CD1c-positive myeloid dendritic cell (primary cell): ENCODE results near the gene ICAM4.
A peak's percentile ranks its signal among the peaks of the same experiment; 100 is the strongest.
"Not testable (repeated sequence)": the region's sequence is repeated elsewhere in the genome, so short reads cannot be mapped to it uniquely, and the experiment has no call there.

ENCODE experiments used
- DNase-seq: peaks from one replicate; pipeline ENCODE4 v3.0.0-alpha.2; 2016; ENCODE audit errors: extremely low spot score

Gene ICAM4

GRCh38 chr19:10268071-10268470, 18.7 kb upstream of the ICAM4 start:
- DNase-seq: no peak

- DNase-seq: peak; percentile 94
Observed at GRCh38 chr19:10269333-10270179, 17.2 kb upstream of the ICAM4 start.

- DNase-seq: peak; percentile 97
Observed at GRCh38 chr19:10270180-10270615, 16.6 kb upstream of the ICAM4 start.

- peak; percentile 96 for DNase-seq
Observed at GRCh38 chr19:10270616-10271394, 15.9 kb upstream of the ICAM4 start, which contains the start of gene ICAM1. ICAM1 (plus strand) TSS chr19:10271120; CDS start chr19:10271160, 40 bp downstream.

- DNase-seq: peak; percentile 85
Observed at GRCh38 chr19:10271543-10272086, 15.1 kb upstream of the ICAM4 start.

- DNase-seq: no peak
Observed at GRCh38 chr19:10274589-10274988, 12.2 kb upstream of the ICAM4 start.

GRCh38 chr19:10277795-10278589, 8.8 kb upstream of the ICAM4 start:
- DNase-seq: no peak

GRCh38 chr19:10278935-10279334, 7.8 kb upstream of the ICAM4 start:
- DNase-seq: no peak

GRCh38 chr19:10279737-10280442, 6.9 kb upstream of the ICAM4 start:
- no peak for DNase-seq

- DNase-seq: not testable (repeated sequence)
Observed at GRCh38 chr19:10282043-10282442, 4.7 kb upstream of the ICAM4 start.

GRCh38 chr19:10283301-10284064, 3.3 kb upstream of the ICAM4 start:
- no peak for DNase-seq

- DNase-seq: no peak
Observed at GRCh38 chr19:10284065-10284959, 2.4 kb upstream of the ICAM4 start.

GRCh38 chr19:10284960-10285278, 1.8 kb upstream of the ICAM4 start:
- DNase-seq: no peak

GRCh38 chr19:10285393-10285792, 1.4 kb upstream of the ICAM4 start:
- no peak for DNase-seq

GRCh38 chr19:10288662-10289166, 2.0 kb downstream of the ICAM4 start:
- no peak for DNase-seq

GRCh38 chr19:10289167-10289835, 2.5 kb downstream of the ICAM4 start:
- DNase-seq: peak; percentile 89

GRCh38 chr19:10289836-10290356, 3.1 kb downstream of the ICAM4 start, which contains the start of gene ICAM5:
ICAM5 (plus strand) TSS chr19:10289952; CDS start chr19:10290044, 92 bp downstream.
- DNase-seq: no peak

- no peak for DNase-seq
Observed at GRCh38 chr19:10290357-10290875, 3.7 kb downstream of the ICAM4 start.
